Gastrocnemius medialis (tissue), 4 donors: ENCODE data around the gene TGFA. TPM values are rescaled to one million over a fixed set of nuclear protein-coding genes. Genes with fewer than 3 reads are reported as not detected.
"Not testable (repeated sequence)": the region's sequence is repeated elsewhere in the genome, so short reads cannot be mapped to it uniquely, and the experiment has no call there.

Source experiments
- ATAC-seq, 2 donors: fragments of 150-250 bp; one replicate each; pipeline ENCODE4 v1.9.1; 2016
- DNase-seq, 2 donors: peaks; one replicate each; pipeline ENCODE4 v3.0.0-alpha.2; 2019
- H3K27ac ChIP-seq, 4 donors: fragments of 200-600 bp; sonication (generic); 1 replicate in 1 of 4; 2 replicates in 3 of 4; pipeline ENCODE4 v1.5.1; 2016 to 2018; ENCODE audit warnings: mild to moderate bottlenecking in 2 of 4, moderate library complexity in 1 of 4
- H3K27me3 ChIP-seq, 3 donors: fragments of 200-600 bp; sonication (generic) in 2 of 3; 1 replicate in 1 of 3; 2 replicates in 2 of 3; pipeline versions ENCODE4 v1.5.1 to v1.6.0; 2016 to 2019; ENCODE audit warnings: mild to moderate bottlenecking in 1 of 3, moderate library complexity in 1 of 3
- H3K36me3 ChIP-seq, 2 donors: fragments of 200-600 bp; sonication (generic) in 1 of 2; one replicate each; pipeline ENCODE4 v1.5.1; 2017 to 2018
- H3K4me1 ChIP-seq, 2 donors: fragments of 200-600 bp; sonication (generic) in 1 of 2; one replicate each; pipeline ENCODE4 v1.5.1; 2016 to 2017; ENCODE audit warnings: mild to moderate bottlenecking in 2 of 2
- H3K4me3 ChIP-seq, 4 donors: fragments of 200-600 bp; sonication (generic) in 3 of 4; 1 replicate in 1 of 4; 2 replicates in 3 of 4; pipeline ENCODE4 v1.5.1; 2016 to 2019; ENCODE audit warnings: mild to moderate bottlenecking in 2 of 4
- H3K9me3 ChIP-seq, 3 donors: fragments of 200-600 bp; sonication (generic) in 2 of 3; 1 replicate in 1 of 3; 2 replicates in 2 of 3; pipeline ENCODE4 v1.5.1; 2016 to 2019
- POLR2A ChIP-seq, 2 donors: fragments of 450-650 bp; IDR thresholded peaks; one replicate each; pipeline ENCODE4 v1.6.1; 2017; ENCODE audit warnings: antibody characterized with exemption in 2 of 2, mild to moderate bottlenecking in 2 of 2, moderate library complexity in 2 of 2
- in situ Hi-C, 4 donors: fragments of 200-750 bp; cut with MboI; loops; one replicate each; pipeline versions ENCODE4 v1.15.0 to v1.8.0; 2017; ENCODE audit warnings: low sequenced_read_pairs in 4 of 4
- intact Hi-C: fragments of 100-400 bp; cut with DNase I; formaldehyde crosslinking; loops from one replicate; pipeline ENCODE4 v1.15.1; 2023; ENCODE audit warnings: low total_unique reads
- total RNA-seq, 4 donors: library from RNA; depleted of rRNA; stranded (reverse); fragments of >200 nt; gene quantifications; one replicate each; pipeline versions ENCODE4 v1.1.0 to v1.2.3, GENCODE V29; 2016
- TF ChIP-seq, protein P1 (sequence below), 5 experiments: fragments of 450-650 bp in 3 of 5; fragments of 200-600 bp in 2 of 5; sonication (generic) in 2 of 5; IDR thresholded peaks in 4 of 5; conservative IDR thresholded peaks in 1 of 5; 1 replicate in 4 of 5; 2 replicates in 1 of 5; pipeline ENCODE4 v1.5.1; 2016 to 2019; ENCODE audit warnings: antibody characterized with exemption in 5 of 5, mild to moderate bottlenecking in 3 of 5, moderate library complexity in 3 of 5

TGFA gene
- total RNA-seq, 4 donors from 2014 or later: 0.05 to 0.26 (median 0.18) TPM; not detected in 1

DNA sequence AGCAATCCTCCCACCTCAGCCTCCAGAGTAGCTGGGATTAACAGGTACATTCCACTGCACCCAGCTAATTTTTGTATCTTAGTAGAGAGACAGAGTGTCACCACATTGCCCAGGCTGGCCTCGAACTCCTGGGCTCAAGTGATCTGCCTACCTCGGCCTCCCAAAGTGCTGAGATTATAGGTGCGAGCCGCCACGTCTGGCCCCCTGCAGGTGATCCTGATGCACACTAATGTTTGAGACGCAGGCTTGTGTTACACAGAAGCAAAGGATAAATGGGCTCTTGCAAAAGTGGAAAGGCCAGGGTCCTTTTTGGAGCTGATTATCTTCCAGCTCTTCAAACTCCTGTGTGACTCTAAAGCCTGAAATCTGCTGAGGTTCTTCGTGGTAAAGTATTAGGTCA is 84.2 kb downstream of the TGFA start:
- no peaks in the 10 kb centered on the region for H3K4me1 ChIP-seq
- no peaks in the 10 kb centered on the region for H3K27me3 ChIP-seq
- no peaks in the 10 kb centered on the region for H3K9me3 ChIP-seq
- H3K27ac ChIP-seq: no peak overlapping the region
- H3K36me3 ChIP-seq: no peaks in the 10 kb centered on the region
- in situ Hi-C loops (no loop called here), intact Hi-C loops (no loop called here)
- TF ChIP-seq, protein P1, sequence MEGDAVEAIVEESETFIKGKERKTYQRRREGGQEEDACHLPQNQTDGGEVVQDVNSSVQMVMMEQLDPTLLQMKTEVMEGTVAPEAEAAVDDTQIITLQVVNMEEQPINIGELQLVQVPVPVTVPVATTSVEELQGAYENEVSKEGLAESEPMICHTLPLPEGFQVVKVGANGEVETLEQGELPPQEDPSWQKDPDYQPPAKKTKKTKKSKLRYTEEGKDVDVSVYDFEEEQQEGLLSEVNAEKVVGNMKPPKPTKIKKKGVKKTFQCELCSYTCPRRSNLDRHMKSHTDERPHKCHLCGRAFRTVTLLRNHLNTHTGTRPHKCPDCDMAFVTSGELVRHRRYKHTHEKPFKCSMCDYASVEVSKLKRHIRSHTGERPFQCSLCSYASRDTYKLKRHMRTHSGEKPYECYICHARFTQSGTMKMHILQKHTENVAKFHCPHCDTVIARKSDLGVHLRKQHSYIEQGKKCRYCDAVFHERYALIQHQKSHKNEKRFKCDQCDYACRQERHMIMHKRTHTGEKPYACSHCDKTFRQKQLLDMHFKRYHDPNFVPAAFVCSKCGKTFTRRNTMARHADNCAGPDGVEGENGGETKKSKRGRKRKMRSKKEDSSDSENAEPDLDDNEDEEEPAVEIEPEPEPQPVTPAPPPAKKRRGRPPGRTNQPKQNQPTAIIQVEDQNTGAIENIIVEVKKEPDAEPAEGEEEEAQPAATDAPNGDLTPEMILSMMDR (IDR thresholded peaks at IDR 0.05 in 4 of 5, conservative IDR thresholded peaks at IDR 0.05 in 1 of 5): no peak
- TF ChIP-seq POLR2A (IDR thresholded peaks at IDR 0.05): no peak
- H3K4me3 ChIP-seq: no peak overlapping the region
- DNase-seq: no peak
- no peak for ATAC-seq

DNA sequence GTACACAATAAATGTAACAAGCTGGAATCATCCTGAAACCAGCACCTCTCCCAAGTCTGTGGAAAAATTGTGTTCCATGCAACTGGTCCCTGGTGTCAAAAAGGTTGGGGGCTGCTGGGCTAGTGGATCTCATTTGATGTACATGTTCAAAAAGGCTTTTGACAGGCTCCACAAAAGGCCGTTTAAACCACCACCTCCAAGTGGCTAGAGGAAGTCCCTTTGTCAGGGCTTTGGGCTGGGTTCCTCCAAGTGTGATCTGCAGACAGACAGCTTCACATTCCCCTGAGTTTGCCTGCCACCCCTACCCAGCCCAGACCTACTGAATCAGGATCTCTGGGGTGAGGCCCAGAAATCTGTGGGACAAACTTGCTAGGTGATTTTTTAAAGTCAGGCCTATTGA is 84.7 kb downstream of the TGFA start:
- in situ Hi-C loops: no loop called here
- ATAC-seq: no peak
- H3K4me3 ChIP-seq: no peak overlapping the region
- no peak overlapping the region for H3K27ac ChIP-seq
- TF ChIP-seq, protein P1 (IDR thresholded peaks at IDR 0.05 in 4 of 5, conservative IDR thresholded peaks at IDR 0.05 in 1 of 5): no peak
- TF ChIP-seq POLR2A (IDR thresholded peaks at IDR 0.05): no peak
- no peaks in the 10 kb centered on the region for H3K36me3 ChIP-seq
- H3K4me1 ChIP-seq: no peaks in the 10 kb centered on the region
- intact Hi-C loops: no loop called here
- no peaks in the 10 kb centered on the region for H3K27me3 ChIP-seq
- no peak for DNase-seq
- H3K9me3 ChIP-seq: no peaks in the 10 kb centered on the region

GRCh38 chr2:70467831-70468779 is 85.5 kb downstream of the TGFA start:
- no peaks in the 10 kb centered on the region for H3K27me3 ChIP-seq
- H3K27ac ChIP-seq: no peak overlapping the region
- in situ Hi-C loops: no loop called here
- intact Hi-C loops: no loop called here
- H3K4me1 ChIP-seq: no peaks in the 10 kb centered on the region
- DNase-seq (no peak), ATAC-seq (no peak)
- H3K4me3 ChIP-seq: no peak overlapping the region
- no peaks in the 10 kb centered on the region for H3K9me3 ChIP-seq
- TF ChIP-seq POLR2A (IDR thresholded peaks at IDR 0.05): no peak
- TF ChIP-seq, protein P1 (IDR thresholded peaks at IDR 0.05 in 4 of 5, conservative IDR thresholded peaks at IDR 0.05 in 1 of 5): no peak
- no peaks in the 10 kb centered on the region for H3K36me3 ChIP-seq

- Histone ChIP-seq H3K27me3 (no peaks in the 10 kb centered on the region), H3K36me3 (no peaks in the 10 kb centered on the region), H3K27ac (no peak overlapping the region), H3K9me3 (no peaks in the 10 kb centered on the region), H3K4me1 (no peaks in the 10 kb centered on the region), H3K4me3 (no peak overlapping the region)
- intact Hi-C loops (no loop called here), in situ Hi-C loops (no loop called here)
- TF ChIP-seq, protein P1 (IDR thresholded peaks at IDR 0.05 in 4 of 5, conservative IDR thresholded peaks at IDR 0.05 in 1 of 5): no peak
- ATAC-seq (no peak), DNase-seq (no peak)
Observed at GRCh38 chr2:70467237-70467636, 86.4 kb downstream of the TGFA start.

GRCh38 chr2:70466647-70467046 is 87.0 kb downstream of the TGFA start:
- H3K36me3 ChIP-seq, H3K4me3 ChIP-seq, ATAC-seq, H3K9me3 ChIP-seq, in situ Hi-C loops, DNase-seq, intact Hi-C loops, H3K27ac ChIP-seq, H3K4me1 ChIP-seq, H3K27me3 ChIP-seq: not testable (repeated sequence)
